Lower lobe of right lung (tissue), 2 donors: Measurements from ENCODE around the gene NMNAT1. TPM values are rescaled to one million over a fixed set of nuclear protein-coding genes. Genes with fewer than 3 reads are reported as not detected.

ENCODE experiments used
- ATAC-seq, 2 donors: fragments of 200-7000 bp; cut with Tn5 transposase; one replicate each; pipeline ENCODE4 v1.9.1; 2020 to 2022; ENCODE audit warnings: mild to moderate bottlenecking in 2 of 2, moderate library complexity in 2 of 2
- DNase-seq: peaks from one replicate; pipeline ENCODE4 v3.0.0-alpha.2; 2020
- H3K27ac ChIP-seq: fragments of 200-600 bp; one replicate; pipeline ENCODE4 v1.8.0; 2022
- H3K27me3 ChIP-seq: fragments of 200-600 bp; one replicate; pipeline ENCODE4 v1.8.0; 2022; ENCODE audit warnings: low read depth
- H3K36me3 ChIP-seq: fragments of 200-600 bp; one replicate; pipeline ENCODE4 v1.8.0; 2022; ENCODE audit warnings: mild to moderate bottlenecking
- H3K4me1 ChIP-seq: fragments of 200-600 bp; one replicate; pipeline ENCODE4 v1.8.0; 2022
- H3K4me3 ChIP-seq: fragments of 200-600 bp; one replicate; pipeline ENCODE4 v1.8.0; 2022; ENCODE audit warnings: mild to moderate bottlenecking
- H3K9me3 ChIP-seq: fragments of 200-600 bp; one replicate; pipeline ENCODE4 v1.8.0; 2022
- CTCF ChIP-seq: fragments of 200-600 bp; IDR thresholded peaks from one replicate; pipeline ENCODE4 v1.8.0; 2022; ENCODE audit warnings: antibody characterized with exemption, mild to moderate bottlenecking
- intact Hi-C: fragments of 100-400 bp; cut with DNase I; formaldehyde crosslinking; loops from one replicate; pipeline ENCODE4 v1.11.0; 2022
- microRNA-seq: library from miRNA; unstranded; fragments of <30 nt; microRNA quantifications from one replicate; pipeline ENCODE4 v1.2.0, GENCODE V29; 2020; ENCODE audit warnings: borderline number of aligned reads
- total RNA-seq: library from RNA; stranded (reverse); fragmentation: NEBNext Ultra II Directional; extraction: Animal tissue kit (Norgen Biotek cat#: 25700); gene quantifications from one replicate; pipeline ENCODE4 v1.2.1, GENCODE V29; 2021
- donor health status: DM: no; HTN: yes; CAD: no; lungs with severe emphysema.

Gene NMNAT1
- total RNA-seq, 1 donor from 2014 or later = 9.2 TPM

GRCh38 chr1:10033359-10033845 lies 90.1 kb downstream of the NMNAT1 start:
- Histone ChIP-seq H3K4me1 (peaks cover 25% of the 10 kb centered on the region), H3K4me3 (peak overlapping the region; percentile 99), H3K27ac (peak overlapping the region; percentile 94), H3K36me3 (peaks cover 25% of the 10 kb centered on the region), H3K9me3 (no peaks in the 10 kb centered on the region), H3K27me3 (no peaks in the 10 kb centered on the region)
- ATAC-seq (peak; percentile 52 to 55), DNase-seq (no peak)
- no peak for TF ChIP-seq CTCF
- intact Hi-C loops = no loop called here

Small RNA genes within 50 kb of the gene (microRNA-seq; reads per million reads assigned to microRNA genes)
- gene MIR5697 = not detected

Other genes starting within 250 kb of the NMNAT1 start
- 72.3 TPM for gene CLSTN1, start 119.5 kb upstream of the NMNAT1 start, total RNA-seq
- gene CTNNBIP1, start 33.2 kb upstream of the NMNAT1 start, total RNA-seq = 35.0 TPM
- 23.3 TPM for gene LZIC, start 84 bp upstream of the NMNAT1 start, total RNA-seq
- 8.5 TPM for gene RBP7, start 53.8 kb downstream of the NMNAT1 start, total RNA-seq
- 39.1 TPM for gene UBE4B, start 89.5 kb downstream of the NMNAT1 start, total RNA-seq